CD1c-positive myeloid dendritic cell (primary cell): ENCODE measurements around the gene GLRA1.
"Not testable (repeated sequence)": the region's sequence is repeated elsewhere in the genome, so short reads cannot be mapped to it uniquely, and the experiment has no call there.

Experiments
- DNase-seq: peaks from one replicate; pipeline ENCODE4 v3.0.0-alpha.2; 2016; ENCODE audit errors: extremely low spot score

GLRA1 gene

GRCh38 chr5:151917904-151918303, 6.7 kb downstream of the GLRA1 start:
- no peak for DNase-seq

DNA sequence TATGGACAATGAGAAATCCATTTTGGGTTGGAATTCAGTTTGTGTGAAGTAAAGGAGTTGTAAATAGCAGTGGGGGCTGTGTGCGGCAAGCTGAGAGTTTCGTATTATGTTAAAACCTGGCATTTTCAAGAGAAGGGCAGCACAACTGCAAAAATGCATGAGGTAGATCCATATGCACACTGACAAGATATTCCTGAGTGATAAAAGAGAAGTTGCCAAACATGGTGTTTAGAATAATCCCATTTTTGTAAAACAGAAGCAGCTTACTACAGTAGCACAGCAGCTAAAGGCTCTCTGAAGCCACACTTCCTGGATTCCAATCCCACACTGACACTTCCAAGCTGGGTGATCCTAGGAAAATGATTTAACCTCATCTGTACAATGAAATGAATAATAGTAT, 11.2 kb downstream of the GLRA1 start:
- DNase-seq = no peak

DNA sequence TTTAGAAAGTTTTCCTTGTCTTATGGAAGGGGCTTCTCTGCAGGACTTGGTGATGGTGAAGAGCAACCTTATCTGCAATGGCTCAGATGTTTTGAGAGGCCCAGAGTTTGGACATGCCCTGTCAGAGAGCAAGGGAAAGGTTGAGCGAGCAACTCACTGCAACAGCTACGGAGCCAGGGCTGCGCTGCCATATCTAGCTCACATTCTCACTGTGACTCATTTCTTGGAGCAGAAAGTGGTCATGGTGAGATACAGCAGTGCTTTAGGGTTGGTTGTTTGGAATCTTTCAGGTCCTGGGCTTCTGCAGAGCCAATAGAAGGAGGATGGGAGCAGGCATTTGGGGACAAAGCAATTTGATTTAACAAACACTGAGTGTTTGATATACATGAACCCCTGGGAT, 12.3 kb downstream of the GLRA1 start:
- DNase-seq = no peak

DNA sequence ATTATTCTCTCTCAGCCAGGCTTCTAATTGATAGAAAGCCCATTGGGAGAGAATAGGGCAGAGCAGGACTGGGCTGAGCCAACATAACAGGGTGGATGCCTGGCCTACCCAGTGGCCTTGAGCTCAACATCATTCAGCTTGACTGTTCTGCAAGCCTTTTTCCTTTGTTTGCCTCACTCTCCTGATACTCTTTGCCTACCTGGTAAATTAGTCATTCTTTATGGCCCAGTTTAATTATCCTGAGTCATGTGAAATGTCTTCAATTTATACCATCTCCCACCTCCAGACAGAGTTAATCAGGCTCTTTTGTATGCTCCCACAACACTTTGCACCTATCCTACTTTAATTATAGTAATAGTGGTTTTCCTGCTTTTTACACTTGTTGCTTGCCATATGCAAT, 13.6 kb downstream of the GLRA1 start:
- no peak for DNase-seq

GRCh38 chr5:151909628-151910027, 15.0 kb downstream of the GLRA1 start:
- DNase-seq = no peak

DNA sequence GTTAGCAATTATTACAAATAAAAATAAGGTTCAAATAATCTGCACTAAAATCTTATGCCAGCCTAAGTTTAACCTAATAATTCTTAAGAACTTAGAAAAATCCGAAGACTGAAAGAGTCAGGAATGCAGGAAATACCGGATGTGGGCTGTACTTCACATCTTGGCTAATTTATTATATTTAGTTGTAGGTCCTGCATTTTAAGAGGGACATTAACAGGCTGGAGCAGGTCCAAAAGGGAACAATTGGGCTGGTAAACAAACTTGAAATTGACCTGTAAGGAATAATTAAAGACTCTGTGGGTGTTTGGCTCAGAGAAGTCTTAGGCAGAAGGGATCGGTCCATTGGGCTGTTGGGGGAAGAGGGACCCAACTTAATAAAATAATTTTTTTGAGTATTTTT, 18.4 kb downstream of the GLRA1 start:
- no peak for DNase-seq

DNA sequence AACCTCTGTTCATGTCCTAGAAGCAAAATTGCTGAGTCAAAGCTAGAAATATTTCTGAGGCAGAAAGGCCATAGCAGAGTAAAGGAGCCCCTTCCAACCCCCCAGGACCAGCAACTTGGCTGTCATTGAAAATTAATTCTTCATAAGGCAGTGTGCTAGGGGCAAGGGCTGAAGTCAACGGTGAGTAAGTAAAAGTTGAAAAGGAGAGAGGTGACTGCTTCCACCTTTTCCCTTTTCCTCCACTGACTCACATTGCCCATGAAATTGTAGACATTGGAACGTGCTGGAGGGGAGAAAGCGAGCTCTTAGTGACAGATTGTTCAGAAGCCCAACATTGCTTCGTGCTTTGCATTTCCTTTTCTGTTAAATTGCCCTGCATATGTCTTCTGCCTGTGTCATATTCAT, 19.1 kb downstream of the GLRA1 start:
- DNase-seq = no peak

- no peak for DNase-seq
These were observed 19.7 kb downstream of the GLRA1 start for GRCh38 chr5:151904909-151905308.

DNA sequence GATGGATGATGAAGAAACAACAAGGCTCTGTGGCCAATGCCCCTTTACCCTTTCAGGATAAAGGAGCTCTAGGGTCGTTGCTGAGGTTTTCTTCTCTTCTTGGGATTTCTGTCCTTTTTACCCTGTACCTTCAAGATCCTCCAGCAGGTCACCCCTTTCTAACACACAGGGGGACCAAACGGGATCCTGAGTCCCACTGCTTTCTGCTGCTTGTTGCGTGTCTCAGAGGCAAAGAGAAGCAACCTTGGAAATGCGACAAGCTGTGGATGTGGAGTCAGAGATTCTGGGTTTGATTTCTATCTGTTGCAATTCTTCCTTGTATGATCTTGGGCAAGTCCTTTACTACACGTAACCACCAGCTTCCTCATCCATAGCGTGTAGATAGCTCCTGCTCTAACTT, 20.5 kb downstream of the GLRA1 start:
- no peak for DNase-seq

DNA sequence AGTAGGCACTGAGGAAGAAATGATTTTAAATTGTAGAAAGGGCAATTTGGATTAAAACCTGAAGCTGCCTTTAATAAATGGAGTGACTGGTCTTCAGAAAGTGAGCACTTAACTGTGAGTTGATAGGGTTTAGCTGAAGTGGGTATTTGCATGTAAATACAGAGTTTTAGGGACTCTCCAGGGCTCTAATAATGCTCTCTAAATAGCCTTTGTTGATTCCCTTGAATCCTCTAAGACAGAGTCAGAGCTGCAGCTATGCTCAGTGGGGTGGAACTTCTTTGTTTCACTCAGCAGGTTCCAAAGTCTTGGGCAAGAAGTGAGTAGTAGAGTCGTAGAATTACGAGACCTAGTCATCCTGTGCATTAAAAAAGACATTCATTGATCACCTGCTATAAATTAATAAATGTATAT, 21.4 kb downstream of the GLRA1 start:
- no peak for DNase-seq

DNA sequence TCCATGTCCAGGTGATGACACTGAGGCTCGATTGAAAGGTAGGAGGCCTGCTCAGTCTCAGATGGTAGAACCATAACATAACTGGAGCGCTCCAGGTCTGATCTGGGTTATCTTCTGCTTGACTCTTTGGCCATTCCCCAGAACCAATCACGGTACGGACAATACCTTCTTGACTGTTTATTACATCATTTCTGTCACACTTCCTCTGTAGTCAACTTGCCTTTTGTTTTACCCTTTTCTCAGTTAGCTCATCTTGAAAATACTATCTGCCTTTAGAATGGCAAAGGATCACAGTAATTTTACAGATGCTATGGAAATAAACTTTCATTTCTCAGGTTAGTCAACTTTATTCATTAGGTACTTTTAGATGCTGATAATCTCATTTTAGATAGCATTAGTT, 22.4 kb downstream of the GLRA1 start:
- DNase-seq = no peak

GRCh38 chr5:151901611-151902010, 23.0 kb downstream of the GLRA1 start:
- DNase-seq = no peak

DNA sequence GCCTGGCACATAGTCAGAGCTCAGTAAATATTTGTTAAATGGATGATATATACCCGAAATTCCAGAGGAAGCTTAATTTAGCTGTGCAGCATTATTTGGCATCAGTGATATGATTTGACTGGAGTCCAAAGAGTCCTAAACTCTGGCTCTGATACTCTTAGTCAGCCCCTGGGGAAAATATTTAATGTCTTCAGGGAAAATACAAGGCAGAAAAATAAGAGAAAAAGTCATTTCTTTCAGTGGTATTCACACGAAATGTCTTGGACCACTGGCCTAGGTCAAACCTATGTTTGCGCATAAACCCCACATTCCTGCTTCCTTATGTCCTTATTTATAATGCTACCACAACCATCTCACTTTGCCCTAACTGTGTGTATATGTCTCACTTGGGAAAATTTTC, 23.8 kb downstream of the GLRA1 start:
- no peak for DNase-seq

DNA sequence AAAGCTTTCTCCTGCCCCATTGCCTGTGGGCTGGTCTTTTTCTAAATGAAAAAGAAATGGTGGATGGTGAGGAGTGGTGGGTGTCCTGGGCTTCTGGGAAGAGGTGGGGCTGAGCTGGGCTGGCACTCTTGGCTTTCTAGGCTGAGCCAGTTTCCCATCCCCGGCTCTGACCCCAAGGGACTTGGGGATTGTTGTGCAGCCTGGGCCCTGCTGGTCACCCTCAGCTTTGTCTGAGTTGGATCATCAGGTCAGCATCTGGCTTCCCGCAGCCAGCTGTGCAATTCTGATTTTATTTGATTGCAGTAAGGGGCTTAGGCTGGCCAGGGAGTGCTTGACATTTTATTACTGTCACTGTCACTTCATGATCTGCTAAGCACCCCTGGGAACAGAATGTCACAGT, 25.3 kb downstream of the GLRA1 start:
- no peak for DNase-seq

- no peak for DNase-seq
These were observed 26.8 kb downstream of the GLRA1 start for GRCh38 chr5:151897896-151898295.

- DNase-seq = no peak
These were observed 27.6 kb downstream of the GLRA1 start for GRCh38 chr5:151897020-151897552.

- no peak for DNase-seq
These were observed 28.5 kb downstream of the GLRA1 start for GRCh38 chr5:151896031-151896691.

DNA sequence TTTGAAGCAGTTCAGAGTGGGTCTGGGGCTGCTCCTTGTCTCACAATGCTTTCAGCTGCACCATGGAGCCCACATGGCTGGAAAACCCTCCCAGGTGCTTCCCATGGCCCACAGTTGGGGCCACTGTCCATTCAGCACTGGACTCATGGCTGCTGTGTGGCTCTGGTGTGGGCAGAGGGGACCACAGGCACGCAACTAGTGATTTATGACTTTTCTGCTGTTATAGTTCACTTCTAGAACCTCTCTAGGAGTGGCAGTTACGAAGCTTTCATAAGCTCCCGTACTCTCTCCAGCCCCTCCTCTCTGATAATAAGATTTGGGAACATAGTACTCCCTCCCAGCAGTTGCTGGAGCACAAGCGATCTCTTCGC, 29.0 kb downstream of the GLRA1 start:
- no peak for DNase-seq

DNA sequence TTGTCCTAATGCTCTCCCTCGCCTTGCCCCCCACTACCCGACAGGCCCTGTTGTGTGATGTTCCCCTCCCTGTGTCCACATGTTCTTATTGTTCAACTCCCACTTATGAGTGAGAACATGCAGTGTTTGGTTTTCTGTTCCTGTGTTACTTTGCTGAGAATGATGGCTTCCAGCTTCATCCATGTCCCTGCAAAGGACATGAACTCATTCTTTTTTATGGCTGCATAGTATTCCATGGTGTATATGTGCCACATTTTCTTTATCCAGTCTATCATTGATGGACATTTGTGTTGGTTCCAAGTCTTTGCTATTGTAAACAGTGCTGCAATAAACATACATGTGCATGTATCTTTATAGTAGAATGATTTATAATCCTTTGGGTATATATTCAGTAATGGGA, 31.2 kb downstream of the GLRA1 start:
- DNase-seq = not testable (repeated sequence)

DNA sequence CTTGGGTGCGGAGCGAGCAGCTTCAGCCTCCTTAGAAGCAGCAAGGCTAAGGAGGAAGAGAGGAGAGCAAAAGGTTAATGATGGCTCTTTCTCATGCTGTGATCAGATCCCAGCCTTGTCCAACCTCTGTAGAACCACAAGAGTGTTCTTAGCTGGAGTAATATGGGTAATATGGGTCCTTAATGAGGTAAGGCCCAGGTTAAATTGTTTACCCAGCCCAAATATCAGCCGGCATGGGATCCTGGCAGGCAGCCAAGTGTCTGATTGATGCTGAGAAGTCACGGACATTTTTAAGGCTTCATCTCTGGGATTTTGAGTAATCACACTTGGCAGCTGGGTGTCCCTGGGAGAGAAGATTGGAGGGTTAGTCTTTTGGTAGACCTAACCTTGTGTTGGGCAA, 32.3 kb downstream of the GLRA1 start:
- DNase-seq = no peak

- DNase-seq = no peak
These were observed 34.4 kb downstream of the GLRA1 start for GRCh38 chr5:151890299-151890698.

DNA sequence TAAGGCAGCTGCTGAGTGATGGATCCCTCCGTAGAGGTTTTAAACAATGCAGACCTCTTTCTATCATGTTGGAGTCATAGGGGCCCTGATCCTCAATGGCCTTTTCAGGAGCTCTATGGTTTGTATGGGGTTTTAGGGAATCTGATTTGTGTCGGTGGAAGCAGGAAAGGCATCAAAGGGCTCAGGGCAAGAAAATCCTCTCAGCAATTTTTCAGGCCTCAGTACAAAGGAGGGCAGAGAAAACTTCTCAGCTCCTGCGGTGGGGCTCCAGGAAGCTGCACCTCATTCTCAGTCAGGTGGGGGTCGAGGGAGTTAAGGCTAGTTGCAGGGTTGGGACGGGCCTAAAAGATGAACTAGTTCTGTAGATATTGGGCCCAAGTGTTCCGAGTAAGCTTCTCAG, 35.0 kb downstream of the GLRA1 start:
- DNase-seq = no peak

- no peak for DNase-seq
These were observed 37.9 kb downstream of the GLRA1 start for GRCh38 chr5:151886546-151887275.
